Measurements from ENCODE around the gene ADAMTSL1.

Gene ADAMTSL1

GRCh38 chr9:18564018-18564880 lies 90.3 kb downstream of the ADAMTSL1 start:
- DNase-seq: no peak

DNA sequence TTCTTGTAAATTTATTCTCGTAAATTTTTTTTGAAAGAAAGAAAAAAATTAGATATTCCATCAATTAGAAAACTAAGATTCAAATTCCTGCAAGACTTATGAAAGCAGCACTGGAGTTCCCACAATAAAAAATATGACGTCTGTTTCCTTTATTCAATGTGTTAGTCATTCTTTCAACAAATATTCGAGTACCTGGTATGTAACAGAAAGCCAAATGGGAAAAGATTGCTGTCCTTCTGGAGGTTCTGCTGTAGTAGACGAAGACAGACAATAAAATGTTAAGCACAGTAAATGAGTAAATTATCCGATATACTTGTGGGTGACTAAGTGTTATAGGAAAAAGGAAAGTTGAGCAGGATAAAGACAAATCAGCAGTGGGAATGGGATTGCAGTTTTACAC lies 92.2 kb downstream of the ADAMTSL1 start:
- DNase-seq: no peak

GRCh38 chr9:18568973-18569372 lies 95.0 kb downstream of the ADAMTSL1 start:
- DNase-seq: no peak

GRCh38 chr9:18569941-18570630 lies 96.1 kb downstream of the ADAMTSL1 start:
- DNase-seq: no peak

GRCh38 chr9:18573021-18573556 lies 99.1 kb downstream of the ADAMTSL1 start:
- DNase-seq: no peak

DNA sequence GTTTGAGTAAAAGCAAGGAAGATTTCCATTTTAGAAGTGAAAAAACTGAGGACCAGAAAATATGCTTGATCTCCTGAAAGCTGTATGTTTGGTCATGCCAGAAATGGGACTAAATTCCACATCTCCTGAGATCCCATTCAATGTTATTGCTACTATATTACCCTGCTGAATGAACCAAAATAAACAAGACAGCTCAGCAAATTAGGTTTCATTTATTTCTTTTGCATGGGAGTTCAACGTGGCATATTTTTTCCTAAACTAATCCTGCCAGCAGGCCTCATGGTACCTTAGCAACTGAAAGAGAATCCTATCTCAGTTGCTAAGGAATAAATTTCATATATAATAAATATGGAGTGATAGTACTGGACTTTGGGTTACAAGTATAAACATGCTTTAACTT lies 101.7 kb downstream of the ADAMTSL1 start:
- no peak for DNase-seq

DNA sequence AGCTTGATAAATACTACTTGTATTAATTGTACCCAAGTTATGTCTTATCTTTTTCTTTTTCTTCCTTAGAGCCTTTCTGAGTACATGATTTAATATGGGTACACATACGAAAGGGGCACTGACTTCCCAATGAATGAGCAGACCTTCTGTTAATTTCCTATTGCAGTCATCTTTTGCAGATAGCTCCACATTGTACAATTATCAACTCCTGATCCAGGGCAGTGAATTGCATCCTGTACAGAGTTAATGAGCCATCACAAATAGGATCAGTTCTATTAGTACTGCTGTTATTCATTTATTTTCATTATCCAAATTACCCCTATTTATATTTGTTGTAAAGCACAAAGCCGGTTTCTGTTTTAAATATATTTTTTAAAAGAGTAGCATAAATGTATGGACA lies 105.6 kb downstream of the ADAMTSL1 start:
- no peak for DNase-seq

GRCh38 chr9:18580151-18580550 lies 106.2 kb downstream of the ADAMTSL1 start:
- no peak for DNase-seq

DNA sequence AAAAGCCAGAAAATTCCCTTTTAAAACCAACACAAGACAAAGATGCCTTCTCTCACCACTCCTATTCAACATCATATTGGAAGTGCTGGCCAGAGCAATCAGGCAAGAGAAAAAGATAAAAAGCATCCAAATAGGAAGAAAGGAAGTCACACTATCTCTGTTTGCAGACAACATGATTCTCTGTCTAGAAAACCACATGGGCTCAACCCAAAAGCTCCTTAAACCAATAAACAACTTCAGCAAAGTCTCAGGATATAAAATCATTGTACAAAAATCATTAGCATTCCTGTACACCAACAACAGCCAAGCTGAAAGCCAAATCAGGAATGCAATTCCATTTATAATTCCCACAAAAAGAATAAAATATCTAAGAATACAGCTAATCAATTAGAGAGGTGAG lies 112.0 kb downstream of the ADAMTSL1 start:
- DNase-seq: no peak

- DNase-seq: no peak
Observed at GRCh38 chr9:18588002-18588401, 114.0 kb downstream of the ADAMTSL1 start.

DNA sequence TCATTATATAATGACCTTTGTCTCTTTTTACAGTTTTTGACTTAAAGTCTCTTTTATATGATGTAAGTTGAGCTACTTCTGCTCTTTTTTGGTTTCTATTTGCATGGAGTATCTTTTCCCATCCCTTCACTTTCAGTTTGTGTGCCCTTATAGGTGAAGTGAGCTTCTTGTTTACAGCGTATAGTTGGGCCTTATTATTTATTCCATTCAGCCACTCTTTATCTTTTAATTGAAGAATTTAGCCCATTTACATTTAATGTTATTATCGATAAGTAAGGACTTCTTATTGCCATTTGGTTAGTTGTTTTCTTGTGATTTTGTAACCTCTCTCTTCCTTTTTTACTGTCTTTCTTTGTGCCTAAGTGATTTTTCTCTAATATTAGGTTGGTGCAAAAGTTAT lies 117.3 kb downstream of the ADAMTSL1 start:
- DNase-seq: no peak

DNA sequence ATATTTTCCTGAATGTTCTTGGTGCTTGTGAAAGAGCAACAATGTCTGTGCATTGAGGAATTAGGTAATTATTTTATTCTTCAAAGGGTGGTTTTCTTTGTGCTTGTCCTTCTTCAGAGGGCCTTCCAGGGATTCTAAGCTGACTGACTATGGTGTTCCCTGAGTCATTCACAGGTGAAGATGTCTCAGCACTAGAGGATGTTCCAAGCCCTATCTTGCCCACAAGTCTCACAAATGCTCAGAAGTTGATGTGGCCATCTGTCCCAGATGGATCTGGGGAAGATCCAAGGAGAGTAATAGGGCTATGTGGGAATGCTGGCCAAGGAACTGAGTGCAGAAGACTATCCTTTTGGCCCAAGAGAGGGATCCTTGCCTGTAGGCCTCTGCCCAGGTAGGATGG lies 120.9 kb downstream of the ADAMTSL1 start:
- no peak for DNase-seq

DNA sequence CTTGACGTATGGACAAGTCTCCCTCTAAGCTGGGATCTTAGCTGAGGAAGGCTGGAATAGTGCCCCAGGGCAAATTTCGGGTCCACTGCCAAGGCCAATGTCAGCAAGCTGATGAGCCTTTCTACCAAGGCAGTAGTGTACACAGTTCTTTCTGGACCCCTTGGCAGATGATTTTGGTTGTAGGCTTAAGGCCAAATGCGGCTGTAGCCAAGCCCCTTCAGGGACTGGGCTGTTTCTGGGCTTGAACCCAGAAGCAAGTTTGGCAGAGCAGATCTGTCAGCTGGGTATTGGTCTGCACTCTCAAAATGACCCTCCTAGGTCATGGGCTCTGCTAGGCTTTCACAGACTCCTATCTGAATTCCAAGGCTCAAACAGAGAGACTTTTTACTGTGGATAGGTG lies 121.6 kb downstream of the ADAMTSL1 start:
- no peak for DNase-seq

DNA sequence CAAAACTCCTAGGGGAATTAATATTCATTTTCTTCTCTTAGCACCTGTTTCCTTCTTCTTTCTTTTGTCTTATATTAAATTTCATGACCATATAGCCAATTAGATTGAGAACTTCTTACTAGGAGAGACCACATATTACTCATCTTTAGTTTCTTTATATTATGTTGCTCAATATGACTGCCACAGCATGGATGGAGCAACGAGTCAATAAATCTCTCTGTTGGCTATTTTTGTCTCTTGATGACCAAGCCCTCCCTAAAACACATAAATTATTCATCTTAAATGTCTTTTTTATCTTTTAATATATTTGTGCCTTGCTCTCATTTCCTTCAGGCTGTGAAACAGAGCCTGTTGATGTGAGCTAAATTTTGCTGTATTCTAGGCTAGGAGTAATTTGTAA lies 123.0 kb downstream of the ADAMTSL1 start:
- no peak for DNase-seq

DNA sequence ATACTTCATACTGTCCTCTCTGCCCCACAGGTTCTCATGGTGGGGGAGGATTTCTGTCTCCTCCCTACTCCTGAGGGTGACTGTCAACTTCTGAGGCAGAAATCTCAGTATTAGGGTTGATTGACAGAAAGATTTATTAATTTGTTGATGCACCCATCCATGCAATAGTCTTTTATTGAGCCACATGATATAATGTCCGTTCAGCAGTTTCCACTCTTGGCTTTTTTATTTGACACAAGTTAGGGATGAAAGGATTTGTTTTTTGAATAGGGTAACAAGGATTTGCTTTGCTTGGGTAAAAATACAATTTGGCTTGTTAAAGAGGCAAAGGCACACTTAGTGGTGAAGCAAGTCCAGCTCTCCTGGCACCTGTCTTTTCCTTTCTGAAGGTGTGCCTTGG lies 125.0 kb downstream of the ADAMTSL1 start:
- no peak for DNase-seq

GRCh38 chr9:18601026-18601425 lies 127.1 kb downstream of the ADAMTSL1 start:
- DNase-seq: no peak

- no peak for DNase-seq
Observed at GRCh38 chr9:18601956-18602355, 128.0 kb downstream of the ADAMTSL1 start.

GRCh38 chr9:18604767-18605730 lies 131.1 kb downstream of the ADAMTSL1 start:
- DNase-seq: no peak

GRCh38 chr9:18605766-18606180 lies 131.8 kb downstream of the ADAMTSL1 start:
- no peak for DNase-seq

GRCh38 chr9:18606281-18606680 lies 132.3 kb downstream of the ADAMTSL1 start:
- no peak for DNase-seq

DNA sequence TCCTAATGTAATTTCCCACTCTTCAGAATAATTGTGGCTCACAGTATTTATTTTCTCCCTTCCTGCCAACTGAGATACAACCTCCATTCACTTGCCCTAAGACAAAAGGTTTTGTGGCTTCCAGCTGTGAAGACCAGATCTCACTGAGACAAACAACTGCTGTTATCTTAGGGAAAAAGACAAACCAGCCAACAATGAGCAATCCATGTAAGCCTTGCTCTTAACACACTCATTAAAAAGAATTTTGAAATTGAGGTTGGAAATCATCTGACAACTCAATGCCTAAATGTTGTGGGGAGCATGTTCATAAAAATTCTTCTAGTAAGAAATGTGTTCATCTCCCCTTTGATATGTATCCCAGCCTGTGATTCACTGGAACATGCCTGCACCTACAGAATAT lies 132.9 kb downstream of the ADAMTSL1 start:
- no peak for DNase-seq

GRCh38 chr9:18608371-18608770 lies 134.4 kb downstream of the ADAMTSL1 start:
- DNase-seq: no peak

DNA sequence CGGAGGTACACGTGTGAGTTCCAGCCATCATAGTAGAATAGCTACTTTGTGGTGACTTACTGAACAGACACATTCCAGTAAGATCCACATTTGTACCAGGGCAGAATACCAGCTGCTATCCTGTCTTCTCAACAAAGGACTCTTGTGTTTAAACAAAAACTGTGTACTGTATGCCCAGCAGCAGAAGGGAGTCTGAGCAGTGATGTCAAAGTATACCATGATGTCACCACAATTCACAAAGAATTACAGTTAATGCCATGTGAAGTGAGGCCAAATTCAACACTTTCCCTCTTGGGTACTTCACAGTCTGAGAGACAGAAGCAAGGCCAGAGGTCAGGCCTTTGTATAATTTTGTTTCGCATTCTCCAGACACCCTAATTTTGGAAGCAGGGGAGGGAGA lies 137.0 kb downstream of the ADAMTSL1 start:
- DNase-seq: no peak
